Measurements from ENCODE around the gene EFNB1. TPM values are rescaled to one million over a fixed set of nuclear protein-coding genes. Genes with fewer than 3 reads are reported as not detected.

Gene EFNB1
- total RNA-seq, 1 experiment from 2014 or later: 16.4 TPM

- peaks cover 13% of the 10 kb centered on the region for H3K27me3 Mint-ChIP-seq (ENCODE audit: low read depth)
- ChIA-PET POLR2A (no interaction called here), CTCF (no interaction called here)
- peaks cover 20% of the 10 kb centered on the region for H3K36me3 Mint-ChIP-seq
- DNase-seq (ENCODE audit: low spot score): no peak
- TF ChIP-seq ZNF281 (CRISPR knock-in tag; IDR thresholded peaks at IDR 0.05) (no peak), GRHL2 (CRISPR knock-in tag; IDR thresholded peaks at IDR 0.05; ENCODE audit: insufficient replicate concordance, severe bottlenecking) (no peak), FOXK1 (CRISPR knock-in tag; IDR thresholded peaks at IDR 0.05) (no peak), ESRRA (CRISPR knock-in tag; IDR thresholded peaks at IDR 0.05; ENCODE audit: borderline replicate concordance) (no peak), FOXJ3 (CRISPR knock-in tag; IDR thresholded peaks at IDR 0.05; ENCODE audit: borderline replicate concordance) (no peak)
- H3K27ac Mint-ChIP-seq: no peak overlapping the region
- no peaks in the 10 kb centered on the region for H3K4me1 Mint-ChIP-seq
- H3K9me3 Mint-ChIP-seq: peaks cover 33% of the 10 kb centered on the region
- no peak for ATAC-seq
- no peak overlapping the region for H3K4me3 Mint-ChIP-seq
These were observed 27.0 kb upstream of the EFNB1 start for GRCh38 chrX:68801737-68802290.

GRCh38 chrX:68807818-68808217 is 21.0 kb upstream of the EFNB1 start:
- H3K9me3 Mint-ChIP-seq: peaks cover 3% of the 10 kb centered on the region; the same call in 1 of the 2 replicates
- CTCF ChIA-PET: interaction anchor here (0.7 to 3.0 kb wide), 17 partner anchors 12 to 611 kb away, joined by 3 to 35 read pairs (median 3); partner anchors contain the start of gene EFNB1
- DNase-seq (ENCODE audit: low spot score): peak; percentile 25

GRCh38 chrX:68808686-68809357 is 20.0 kb upstream of the EFNB1 start:
- no peaks in the 10 kb centered on the region; the same call in 1 of the 2 replicates for H3K4me1 Mint-ChIP-seq
- ATAC-seq (peak; percentile 78), DNase-seq (ENCODE audit: low spot score) (peak; percentile 21)
- POLR2A ChIA-PET: no interaction called here
- peaks cover 8% of the 10 kb centered on the region for H3K9me3 Mint-ChIP-seq
- CTCF ChIA-PET: interaction anchor here (0.7 to 3.0 kb wide), 14 partner anchors 11 to 612 kb away, joined by 3 to 35 read pairs (median 4); no protein-coding TSS in a partner anchor
- no peak overlapping the region for H3K4me3 Mint-ChIP-seq
- no peak overlapping the region for H3K27ac Mint-ChIP-seq
- H3K36me3 Mint-ChIP-seq: no peaks in the 10 kb centered on the region
- TF ChIP-seq CBFB (CRISPR knock-in tag; IDR thresholded peaks at IDR 0.05; ENCODE audit: low read depth): no peak
- no peak for TF ChIP-seq ZNF281 (CRISPR knock-in tag; IDR thresholded peaks at IDR 0.05)
- TF ChIP-seq SMAD3 (CRISPR knock-in tag; IDR thresholded peaks at IDR 0.05; ENCODE audit: borderline replicate concordance): no peak
- peaks cover under 1% of the 10 kb centered on the region; the same call in 1 of the 2 replicates for H3K27me3 Mint-ChIP-seq (ENCODE audit: low read depth)

More at GRCh38 chrX:68807818-68808217, 21.0 kb upstream of the EFNB1 start:
- no peak overlapping the region for H3K27ac Mint-ChIP-seq
- no peaks in the 10 kb centered on the region; the same call in 1 of the 2 replicates for H3K4me1 Mint-ChIP-seq
- H3K27me3 Mint-ChIP-seq (ENCODE audit: low read depth): peaks cover 4% of the 10 kb centered on the region; the same call in 1 of the 2 replicates
- no peak for TF ChIP-seq CREM (CRISPR knock-in tag; IDR thresholded peaks at IDR 0.05)
- TF ChIP-seq ARID4B (CRISPR knock-in tag; IDR thresholded peaks at IDR 0.05; ENCODE audit: borderline replicate concordance): no peak
- TF ChIP-seq ZNF396 (CRISPR knock-in tag; IDR thresholded peaks at IDR 0.05; ENCODE audit: borderline replicate concordance): no peak
- no peak for TF ChIP-seq ZBTB21 (CRISPR knock-in tag; IDR thresholded peaks at IDR 0.05; ENCODE audit: borderline replicate concordance)
- TF ChIP-seq ETV6 (CRISPR knock-in tag; IDR thresholded peaks at IDR 0.05): no peak
- ATAC-seq: 0 out of 2 replicates have a peak, but pooled peaks have one; percentile 55
- POLR2A ChIA-PET: no interaction called here
- no peak overlapping the region for H3K4me3 Mint-ChIP-seq
- H3K36me3 Mint-ChIP-seq: no peaks in the 10 kb centered on the region

Measured in WTC11 (cell line).